Upper lobe of left lung (tissue), 6 donors: Measurements from ENCODE around the gene MTHFD2L. TPM values are rescaled to one million over a fixed set of nuclear protein-coding genes. Genes with fewer than 3 reads are reported as not detected.

Experiments used
- ATAC-seq, 2 donors: fragments of 200-7000 bp; cut with Tn5 transposase; one replicate each; pipeline ENCODE4 v1.9.1; 2022; ENCODE audit warnings: mild to moderate bottlenecking in 2 of 2, moderate library complexity in 2 of 2; ENCODE audit not compliant: low FRiP score in 2 of 2
- DNase-seq, 2 donors: peaks; one replicate each; pipeline ENCODE4 v3.0.0-alpha.2; 2019 to 2020
- H3K27ac ChIP-seq, 4 donors: fragments of 200-600 bp; sonication (generic); one replicate each; pipeline ENCODE4 v1.5.1; 2016 to 2019
- H3K27me3 ChIP-seq, 4 donors: fragments of 200-600 bp; sonication (generic); one replicate each; pipeline ENCODE4 v1.5.1; 2017 to 2019
- H3K36me3 ChIP-seq, 4 donors: fragments of 200-600 bp; sonication (generic); one replicate each; pipeline ENCODE4 v1.5.1; 2016 to 2019
- H3K4me1 ChIP-seq, 4 donors: fragments of 200-600 bp; sonication (generic); one replicate each; pipeline ENCODE4 v1.5.1; 2018 to 2019
- H3K4me3 ChIP-seq, 4 donors: fragments of 200-600 bp; sonication (generic); one replicate each; pipeline ENCODE4 v1.5.1; 2017 to 2019; ENCODE audit warnings: mild to moderate bottlenecking in 2 of 4, moderate library complexity in 1 of 4
- H3K9me3 ChIP-seq, 4 donors: fragments of 200-600 bp; sonication (generic); one replicate each; pipeline ENCODE4 v1.5.1; 2018 to 2019
- CTCF ChIP-seq, 6 experiments: fragments of 450-650 bp in 4 of 6; fragments of 200-600 bp in 2 of 6; sonication (generic) in 2 of 6; IDR thresholded peaks; one replicate each; pipeline ENCODE4 v1.5.1; 2016 to 2019; ENCODE audit warnings: antibody characterized with exemption in 6 of 6
- EP300 ChIP-seq, 4 donors: sonication (generic); formaldehyde crosslinking; IDR thresholded peaks; one replicate each; pipeline ENCODE4 v1.5.1; 2017; ENCODE audit warnings: antibody characterized with exemption in 4 of 4, control low read depth in 2 of 4
- POLR2A ChIP-seq, 4 donors: fragments of 450-650 bp; IDR thresholded peaks; one replicate each; pipeline ENCODE4 v1.5.1; 2016 to 2017; ENCODE audit warnings: antibody characterized with exemption in 4 of 4, mild to moderate bottlenecking in 2 of 4
- POLR2AphosphoS5 ChIP-seq, 2 donors: sonication (generic); formaldehyde crosslinking; IDR thresholded peaks; one replicate each; pipeline ENCODE4 v1.5.1; 2017; ENCODE audit warnings: antibody characterized with exemption in 2 of 2
- WGBS, 2 donors: methylation state at CpG; one replicate each; pipeline ENCODE4 v1.1.5; 2017 to 2018; 5-methylcytosine and 5-hydroxymethylcytosine counted together
- total RNA-seq, 6 donors: library from RNA; depleted of rRNA in 4 of 6; stranded (reverse); fragments of >200 nt in 4 of 6; gene quantifications; one replicate each; pipeline versions ENCODE4 v1.1.0 to v1.2.1, GENCODE V29; 2016 to 2021
- donor health status: DM: no; HTN: no; CAD: no; lungs with moderate emphysema.
- donor health status: DM: no; HTN: yes; CAD: no; lungs with severe emphysema.

MTHFD2L gene
- total RNA-seq, 6 donors from 2014 or later = 4.9 to 23.6 (median 12.8) TPM

GRCh38 chr4:74323663-74324062 is 165.7 kb downstream of the MTHFD2L start:
- WGBS, 2 donors = 85 to 86% methylated on average over 4 of the region's 4 CpGs
- ATAC-seq (no peak), DNase-seq (no peak)
- H3K9me3 ChIP-seq = no peaks in the 10 kb centered on the region
- TF ChIP-seq POLR2AphosphoS5 (IDR thresholded peaks at IDR 0.05) (no peak), POLR2A (IDR thresholded peaks at IDR 0.05) (no peak), CTCF (IDR thresholded peaks at IDR 0.05) (no peak), EP300 (IDR thresholded peaks at IDR 0.05) (no peak)
- H3K27ac ChIP-seq = no peak overlapping the region
- H3K4me1 ChIP-seq = no peaks in the 10 kb centered on the region
- no peaks in the 10 kb centered on the region for H3K36me3 ChIP-seq
- H3K4me3 ChIP-seq = no peak overlapping the region
- H3K27me3 ChIP-seq = no peaks in the 10 kb centered on the region

GRCh38 chr4:74324262-74324661 is 166.3 kb downstream of the MTHFD2L start:
- Histone ChIP-seq H3K9me3 (no peaks in the 10 kb centered on the region), H3K27ac (no peak overlapping the region), H3K4me1 (no peaks in the 10 kb centered on the region), H3K27me3 (no peaks in the 10 kb centered on the region), H3K4me3 (no peak overlapping the region), H3K36me3 (no peaks in the 10 kb centered on the region)
- TF ChIP-seq CTCF (IDR thresholded peaks at IDR 0.05) (no peak), POLR2AphosphoS5 (IDR thresholded peaks at IDR 0.05) (no peak), POLR2A (IDR thresholded peaks at IDR 0.05) (no peak), EP300 (IDR thresholded peaks at IDR 0.05) (no peak)
- 51 to 60% methylated on average over 3 of the region's 3 CpGs for WGBS, 2 donors
- ATAC-seq (no peak), DNase-seq (no peak)

- TF ChIP-seq POLR2AphosphoS5 (IDR thresholded peaks at IDR 0.05) = no peak
- Histone ChIP-seq H3K27ac (no peak overlapping the region), H3K36me3 (no peaks in the 10 kb centered on the region), H3K9me3 (no peaks in the 10 kb centered on the region), H3K4me1 (no peaks in the 10 kb centered on the region), H3K4me3 (no peak overlapping the region), H3K27me3 (no peaks in the 10 kb centered on the region)
- ATAC-seq (no peak), DNase-seq (no peak)
- 74 to 75% methylated on average over 2 of the region's 2 CpGs for WGBS, 2 donors
Measured at GRCh38 chr4:74325886-74326285, 168.0 kb downstream of the MTHFD2L start.

- DNase-seq (no peak), ATAC-seq (no peak)
- Histone ChIP-seq H3K27me3 (no peaks in the 10 kb centered on the region), H3K4me1 (no peaks in the 10 kb centered on the region), H3K27ac (no peak overlapping the region), H3K4me3 (no peak overlapping the region), H3K36me3 (no peaks in the 10 kb centered on the region), H3K9me3 (no peaks in the 10 kb centered on the region)
- TF ChIP-seq POLR2A (IDR thresholded peaks at IDR 0.05) (no peak), CTCF (IDR thresholded peaks at IDR 0.05) (no peak), POLR2AphosphoS5 (IDR thresholded peaks at IDR 0.05) (no peak), EP300 (IDR thresholded peaks at IDR 0.05) (no peak)
- WGBS, 2 donors = 37 to 44% methylated on average over 3 of the region's 3 CpGs
Measured at GRCh38 chr4:74327762-74328161, 169.8 kb downstream of the MTHFD2L start.

GRCh38 chr4:74328501-74328900 is 170.6 kb downstream of the MTHFD2L start:
- no peaks in the 10 kb centered on the region for H3K36me3 ChIP-seq
- 81 to 87% methylated on average over 1 of the region's 1 CpG for WGBS, 2 donors
- ATAC-seq = no peak
- no peak overlapping the region for H3K27ac ChIP-seq
- no peak for DNase-seq
- H3K4me3 ChIP-seq = no peak overlapping the region
- no peaks in the 10 kb centered on the region for H3K9me3 ChIP-seq
- H3K27me3 ChIP-seq = no peaks in the 10 kb centered on the region
- TF ChIP-seq EP300 (IDR thresholded peaks at IDR 0.05) (no peak), CTCF (IDR thresholded peaks at IDR 0.05) (no peak), POLR2A (IDR thresholded peaks at IDR 0.05) (no peak), POLR2AphosphoS5 (IDR thresholded peaks at IDR 0.05) (no peak)
- H3K4me1 ChIP-seq = no peaks in the 10 kb centered on the region
